HepG2 (cell line): Measurements from ENCODE around the gene MED25. TPM values are rescaled to one million over a fixed set of nuclear protein-coding genes. Genes with fewer than 3 reads are reported as not detected.

Experiments
- FOXM1 ChIP-seq: sonication (generic); formaldehyde crosslinking; IDR thresholded peaks from 2 replicates; pipeline ENCODE4 v1.5.0; 2020; ENCODE audit warnings: missing genetic modification reagents
- HDAC1 ChIP-seq: sonication (generic); formaldehyde crosslinking; IDR thresholded peaks from 2 replicates; pipeline ENCODE4 v1.5.1; 2020; ENCODE audit warnings: mild to moderate bottlenecking, missing genetic modification reagents
- HNRNPLL ChIP-seq: fragments of 200-400 bp; formaldehyde crosslinking; IDR thresholded peaks from 2 replicates; pipeline ENCODE4 v1.6.1; 2017; ENCODE audit warnings: mild to moderate bottlenecking, low read depth, low read length; ENCODE audit not compliant: poor library complexity, severe bottlenecking
- ZBTB7B ChIP-seq: sonication (generic); formaldehyde crosslinking; IDR thresholded peaks from 2 replicates; pipeline ENCODE4 v1.4.0; 2020; ENCODE audit warnings: missing genetic modification reagents
- ZNF430 ChIP-seq: sonication (generic); formaldehyde crosslinking; IDR thresholded peaks from 2 replicates; pipeline ENCODE4 v1.9.0; 2021; ENCODE audit warnings: mild to moderate bottlenecking, missing genetic modification reagents
- ZNF496 ChIP-seq: sonication (generic); formaldehyde crosslinking; IDR thresholded peaks from 2 replicates; pipeline ENCODE4 v1.8.1; 2023; ENCODE audit warnings: mild to moderate bottlenecking, moderate library complexity, missing genetic modification reagents; ENCODE audit not compliant: insufficient replicate concordance
- polyA plus RNA-seq, 8 experiments: library from polyadenylated mRNA; depleted of rRNA in 3 of 8; stranded (reverse) in 7 of 8; unstranded in 1 of 8; fragments of >200 nt; fragmentation: Illumina TruSeq in 4 of 8; extraction: Trizol in 4 of 8; gene quantifications; 2 replicates each; pipeline versions ENCODE4 v1.2.1 to v1.2.3, GENCODE V29; 2011 to 2016; ENCODE audit warnings: low read depth in 4 of 8, missing spikeins in 1 of 8, mixed read lengths in 1 of 8; ENCODE audit not compliant: insufficient read depth in 1 of 8
- total RNA-seq, 5 experiments: library from RNA; depleted of rRNA; stranded (reverse); fragments of >200 nt; fragmentation: Illumina TruSeq; extraction: Trizol; gene quantifications; 2 replicates each; pipeline ENCODE4 v1.2.3, GENCODE V29; 2016; ENCODE audit warnings: low read depth in 1 of 5
- TF ChIP-seq, protein P1 (sequence below): sonication (generic); formaldehyde crosslinking; IDR thresholded peaks from 2 replicates; pipeline ENCODE4 v1.5.1; 2020; ENCODE audit warnings: mild to moderate bottlenecking, missing genetic modification reagents, borderline replicate concordance
- TF ChIP-seq, protein P2 (sequence below): sonication (generic); formaldehyde crosslinking; IDR thresholded peaks from 2 replicates; pipeline ENCODE4 v1.4.0; 2020; ENCODE audit warnings: mild to moderate bottlenecking, missing genetic modification reagents
- TF ChIP-seq, protein P3 (sequence below): sonication (generic); formaldehyde crosslinking; IDR thresholded peaks from 2 replicates; pipeline ENCODE4 v1.8.0; 2022; ENCODE audit warnings: mild to moderate bottlenecking, missing genetic modification reagents; ENCODE audit not compliant: insufficient replicate concordance
- TF ChIP-seq, protein P4 (sequence below): IDR thresholded peaks from 2 replicates; pipeline ENCODE4 v1.6.1; 2016; ENCODE audit warnings: missing genetic modification reagents, missing compliant biosample characterization
- TF ChIP-seq, protein P5 (sequence below): sonication (generic); formaldehyde crosslinking; IDR thresholded peaks from 2 replicates; pipeline ENCODE4 v1.5.0; 2020; ENCODE audit warnings: mild to moderate bottlenecking, missing genetic modification reagents, borderline replicate concordance

MED25 gene
- total and polyA plus RNA-seq, 2 of the 13 experiments (the other 11 are each of a cell fraction or from before 2014, with no cell fraction given) = 11.1 to 15.1 TPM

DNA sequence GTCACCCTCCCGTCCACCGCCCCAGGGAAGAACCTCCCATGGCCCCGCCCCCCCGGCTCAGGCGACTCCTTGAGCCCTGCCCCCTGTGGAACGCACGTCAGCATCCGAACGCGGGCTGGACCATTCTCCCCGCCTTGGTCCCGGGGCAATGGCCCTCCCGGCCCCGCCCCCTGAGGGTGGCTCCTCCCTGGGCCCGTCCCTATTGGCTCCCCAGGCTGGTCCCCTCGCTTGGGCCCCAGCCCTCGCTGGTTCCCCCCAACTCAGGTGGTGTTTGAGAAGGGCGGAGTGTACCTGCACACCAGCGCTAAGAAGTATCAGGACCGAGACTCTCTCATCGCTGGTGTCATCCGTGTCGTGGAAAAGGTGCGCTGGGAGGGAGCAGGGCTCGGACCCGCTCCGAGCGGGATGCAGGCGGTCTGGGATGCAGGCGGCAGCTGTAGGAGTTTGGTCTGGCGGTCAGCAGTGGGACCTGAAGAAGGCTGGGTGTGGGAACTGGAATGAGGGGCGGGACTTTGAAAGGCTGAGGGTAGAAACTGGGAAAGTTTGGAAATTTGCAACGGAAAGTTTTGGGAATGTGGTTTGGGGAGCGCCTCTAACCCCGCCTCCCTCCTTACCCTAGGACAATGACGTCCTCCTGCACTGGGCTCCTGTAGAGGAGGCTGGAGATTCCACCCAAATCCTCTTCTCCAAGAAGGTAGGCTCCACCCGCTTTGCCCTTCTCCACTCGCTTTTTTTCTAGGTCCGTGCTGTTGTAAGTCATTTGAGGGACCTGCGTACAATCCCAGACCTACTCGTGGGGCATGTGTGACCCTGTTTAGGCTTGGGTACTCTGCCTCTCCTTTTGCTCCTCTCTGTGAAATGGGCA, 60.0 kb downstream of the MED25 start (continued):
- TF ChIP-seq, protein P1, sequence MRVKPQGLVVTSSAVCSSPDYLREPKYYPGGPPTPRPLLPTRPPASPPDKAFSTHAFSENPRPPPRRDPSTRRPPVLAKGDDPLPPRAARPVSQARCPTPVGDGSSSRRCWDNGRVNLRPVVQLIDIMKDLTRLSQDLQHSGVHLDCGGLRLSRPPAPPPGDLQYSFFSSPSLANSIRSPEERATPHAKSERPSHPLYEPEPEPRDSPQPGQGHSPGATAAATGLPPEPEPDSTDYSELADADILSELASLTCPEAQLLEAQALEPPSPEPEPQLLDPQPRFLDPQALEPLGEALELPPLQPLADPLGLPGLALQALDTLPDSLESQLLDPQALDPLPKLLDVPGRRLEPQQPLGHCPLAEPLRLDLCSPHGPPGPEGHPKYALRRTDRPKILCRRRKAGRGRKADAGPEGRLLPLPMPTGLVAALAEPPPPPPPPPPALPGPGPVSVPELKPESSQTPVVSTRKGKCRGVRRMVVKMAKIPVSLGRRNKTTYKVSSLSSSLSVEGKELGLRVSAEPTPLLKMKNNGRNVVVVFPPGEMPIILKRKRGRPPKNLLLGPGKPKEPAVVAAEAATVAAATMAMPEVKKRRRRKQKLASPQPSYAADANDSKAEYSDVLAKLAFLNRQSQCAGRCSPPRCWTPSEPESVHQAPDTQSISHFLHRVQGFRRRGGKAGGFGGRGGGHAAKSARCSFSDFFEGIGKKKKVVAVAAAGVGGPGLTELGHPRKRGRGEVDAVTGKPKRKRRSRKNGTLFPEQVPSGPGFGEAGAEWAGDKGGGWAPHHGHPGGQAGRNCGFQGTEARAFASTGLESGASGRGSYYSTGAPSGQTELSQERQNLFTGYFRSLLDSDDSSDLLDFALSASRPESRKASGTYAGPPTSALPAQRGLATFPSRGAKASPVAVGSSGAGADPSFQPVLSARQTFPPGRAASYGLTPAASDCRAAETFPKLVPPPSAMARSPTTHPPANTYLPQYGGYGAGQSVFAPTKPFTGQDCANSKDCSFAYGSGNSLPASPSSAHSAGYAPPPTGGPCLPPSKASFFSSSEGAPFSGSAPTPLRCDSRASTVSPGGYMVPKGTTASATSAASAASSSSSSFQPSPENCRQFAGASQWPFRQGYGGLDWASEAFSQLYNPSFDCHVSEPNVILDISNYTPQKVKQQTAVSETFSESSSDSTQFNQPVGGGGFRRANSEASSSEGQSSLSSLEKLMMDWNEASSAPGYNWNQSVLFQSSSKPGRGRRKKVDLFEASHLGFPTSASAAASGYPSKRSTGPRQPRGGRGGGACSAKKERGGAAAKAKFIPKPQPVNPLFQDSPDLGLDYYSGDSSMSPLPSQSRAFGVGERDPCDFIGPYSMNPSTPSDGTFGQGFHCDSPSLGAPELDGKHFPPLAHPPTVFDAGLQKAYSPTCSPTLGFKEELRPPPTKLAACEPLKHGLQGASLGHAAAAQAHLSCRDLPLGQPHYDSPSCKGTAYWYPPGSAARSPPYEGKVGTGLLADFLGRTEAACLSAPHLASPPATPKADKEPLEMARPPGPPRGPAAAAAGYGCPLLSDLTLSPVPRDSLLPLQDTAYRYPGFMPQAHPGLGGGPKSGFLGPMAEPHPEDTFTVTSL = 0 out of 2 replicates have a peak, but pooled peaks have one; percentile 19
- peak; percentile 52; the same call in 1 of the 2 replicates for TF ChIP-seq HDAC1 (CRISPR knock-in tag)
- peak; percentile 2 for TF ChIP-seq HNRNPLL
- TF ChIP-seq FOXM1 = no peak
- TF ChIP-seq, protein P2, sequence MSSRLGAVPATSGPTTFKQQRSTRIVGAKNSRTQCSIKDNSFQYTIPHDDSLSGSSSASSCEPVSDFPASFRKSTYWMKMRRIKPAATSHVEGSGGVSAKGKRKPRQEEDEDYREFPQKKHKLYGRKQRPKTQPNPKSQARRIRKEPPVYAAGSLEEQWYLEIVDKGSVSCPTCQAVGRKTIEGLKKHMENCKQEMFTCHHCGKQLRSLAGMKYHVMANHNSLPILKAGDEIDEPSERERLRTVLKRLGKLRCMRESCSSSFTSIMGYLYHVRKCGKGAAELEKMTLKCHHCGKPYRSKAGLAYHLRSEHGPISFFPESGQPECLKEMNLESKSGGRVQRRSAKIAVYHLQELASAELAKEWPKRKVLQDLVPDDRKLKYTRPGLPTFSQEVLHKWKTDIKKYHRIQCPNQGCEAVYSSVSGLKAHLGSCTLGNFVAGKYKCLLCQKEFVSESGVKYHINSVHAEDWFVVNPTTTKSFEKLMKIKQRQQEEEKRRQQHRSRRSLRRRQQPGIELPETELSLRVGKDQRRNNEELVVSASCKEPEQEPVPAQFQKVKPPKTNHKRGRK (CRISPR knock-in tag) = no peak
- TF ChIP-seq, protein P3, sequence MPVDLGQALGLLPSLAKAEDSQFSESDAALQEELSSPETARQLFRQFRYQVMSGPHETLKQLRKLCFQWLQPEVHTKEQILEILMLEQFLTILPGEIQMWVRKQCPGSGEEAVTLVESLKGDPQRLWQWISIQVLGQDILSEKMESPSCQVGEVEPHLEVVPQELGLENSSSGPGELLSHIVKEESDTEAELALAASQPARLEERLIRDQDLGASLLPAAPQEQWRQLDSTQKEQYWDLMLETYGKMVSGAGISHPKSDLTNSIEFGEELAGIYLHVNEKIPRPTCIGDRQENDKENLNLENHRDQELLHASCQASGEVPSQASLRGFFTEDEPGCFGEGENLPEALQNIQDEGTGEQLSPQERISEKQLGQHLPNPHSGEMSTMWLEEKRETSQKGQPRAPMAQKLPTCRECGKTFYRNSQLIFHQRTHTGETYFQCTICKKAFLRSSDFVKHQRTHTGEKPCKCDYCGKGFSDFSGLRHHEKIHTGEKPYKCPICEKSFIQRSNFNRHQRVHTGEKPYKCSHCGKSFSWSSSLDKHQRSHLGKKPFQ = no peak
- no peak for TF ChIP-seq ZNF430 (CRISPR knock-in tag)
- TF ChIP-seq, protein P4, sequence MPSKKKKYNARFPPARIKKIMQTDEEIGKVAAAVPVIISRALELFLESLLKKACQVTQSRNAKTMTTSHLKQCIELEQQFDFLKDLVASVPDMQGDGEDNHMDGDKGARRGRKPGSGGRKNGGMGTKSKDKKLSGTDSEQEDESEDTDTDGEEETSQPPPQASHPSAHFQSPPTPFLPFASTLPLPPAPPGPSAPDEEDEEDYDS = peak; percentile 35; the same call in 1 of the 2 replicates
- TF ChIP-seq ZBTB7B (CRISPR knock-in tag) = peak; percentile 39; the same call in 1 of the 2 replicates
- TF ChIP-seq, protein P5, sequence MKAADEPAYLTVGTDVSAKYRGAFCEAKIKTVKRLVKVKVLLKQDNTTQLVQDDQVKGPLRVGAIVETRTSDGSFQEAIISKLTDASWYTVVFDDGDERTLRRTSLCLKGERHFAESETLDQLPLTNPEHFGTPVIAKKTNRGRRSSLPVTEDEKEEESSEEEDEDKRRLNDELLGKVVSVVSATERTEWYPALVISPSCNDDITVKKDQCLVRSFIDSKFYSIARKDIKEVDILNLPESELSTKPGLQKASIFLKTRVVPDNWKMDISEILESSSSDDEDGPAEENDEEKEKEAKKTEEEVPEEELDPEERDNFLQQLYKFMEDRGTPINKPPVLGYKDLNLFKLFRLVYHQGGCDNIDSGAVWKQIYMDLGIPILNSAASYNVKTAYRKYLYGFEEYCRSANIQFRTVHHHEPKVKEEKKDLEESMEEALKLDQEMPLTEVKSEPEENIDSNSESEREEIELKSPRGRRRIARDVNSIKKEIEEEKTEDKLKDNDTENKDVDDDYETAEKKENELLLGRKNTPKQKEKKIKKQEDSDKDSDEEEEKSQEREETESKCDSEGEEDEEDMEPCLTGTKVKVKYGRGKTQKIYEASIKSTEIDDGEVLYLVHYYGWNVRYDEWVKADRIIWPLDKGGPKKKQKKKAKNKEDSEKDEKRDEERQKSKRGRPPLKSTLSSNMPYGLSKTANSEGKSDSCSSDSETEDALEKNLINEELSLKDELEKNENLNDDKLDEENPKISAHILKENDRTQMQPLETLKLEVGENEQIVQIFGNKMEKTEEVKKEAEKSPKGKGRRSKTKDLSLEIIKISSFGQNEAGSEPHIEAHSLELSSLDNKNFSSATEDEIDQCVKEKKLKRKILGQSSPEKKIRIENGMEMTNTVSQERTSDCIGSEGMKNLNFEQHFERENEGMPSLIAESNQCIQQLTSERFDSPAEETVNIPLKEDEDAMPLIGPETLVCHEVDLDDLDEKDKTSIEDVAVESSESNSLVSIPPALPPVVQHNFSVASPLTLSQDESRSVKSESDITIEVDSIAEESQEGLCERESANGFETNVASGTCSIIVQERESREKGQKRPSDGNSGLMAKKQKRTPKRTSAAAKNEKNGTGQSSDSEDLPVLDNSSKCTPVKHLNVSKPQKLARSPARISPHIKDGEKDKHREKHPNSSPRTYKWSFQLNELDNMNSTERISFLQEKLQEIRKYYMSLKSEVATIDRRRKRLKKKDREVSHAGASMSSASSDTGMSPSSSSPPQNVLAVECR = peak; percentile 59
- TF ChIP-seq ZNF496 (CRISPR knock-in tag) = no peak
